ENCODE data around the gene SLC43A2. TPM values are rescaled to one million over a fixed set of nuclear protein-coding genes. Genes with fewer than 3 reads are reported as not detected.
A peak's percentile ranks its signal among the peaks of the same experiment; 100 is the strongest.

SLC43A2 gene
- total and polyA plus RNA-seq, 2 of the 13 experiments (the other 11 are each of a cell fraction or from before 2014, with no cell fraction given), result 7.3 to 20.0 TPM

DNA sequence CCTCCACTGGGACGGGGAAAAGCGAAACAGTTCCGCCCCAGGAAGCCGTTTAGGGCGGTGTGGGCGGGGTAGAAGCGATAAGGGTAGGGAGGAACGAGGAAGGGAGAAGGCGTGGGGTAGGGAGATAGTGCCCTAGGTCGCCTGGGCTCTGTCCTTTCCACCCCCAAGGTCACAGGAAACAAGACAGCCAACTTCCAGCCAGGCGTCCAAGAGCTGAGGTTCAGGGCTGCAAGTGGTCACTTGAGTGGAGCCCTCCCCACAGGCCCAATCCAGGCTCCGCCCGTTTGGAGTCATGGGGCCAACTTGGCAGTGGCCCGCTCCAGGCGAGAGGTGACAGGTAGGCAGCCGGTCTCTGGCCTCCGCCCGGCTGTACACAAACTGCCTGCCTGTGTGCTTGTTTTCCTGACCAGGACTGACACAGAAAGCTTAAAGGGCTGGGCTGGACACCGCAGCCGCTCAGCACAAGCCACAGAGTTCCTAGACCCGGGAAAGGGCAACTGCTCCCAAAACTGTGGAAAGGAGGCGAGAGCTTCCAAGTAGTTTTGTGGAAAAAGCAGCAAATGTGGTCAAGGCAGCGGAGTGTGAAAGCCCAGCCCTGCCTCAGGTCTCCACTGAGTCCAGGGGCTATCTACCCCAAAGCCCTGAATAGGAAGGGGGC is 21.3 kb upstream of the SLC43A2 start, which contains the start of gene RILP (continued):
- TF ChIP-seq, protein P1, sequence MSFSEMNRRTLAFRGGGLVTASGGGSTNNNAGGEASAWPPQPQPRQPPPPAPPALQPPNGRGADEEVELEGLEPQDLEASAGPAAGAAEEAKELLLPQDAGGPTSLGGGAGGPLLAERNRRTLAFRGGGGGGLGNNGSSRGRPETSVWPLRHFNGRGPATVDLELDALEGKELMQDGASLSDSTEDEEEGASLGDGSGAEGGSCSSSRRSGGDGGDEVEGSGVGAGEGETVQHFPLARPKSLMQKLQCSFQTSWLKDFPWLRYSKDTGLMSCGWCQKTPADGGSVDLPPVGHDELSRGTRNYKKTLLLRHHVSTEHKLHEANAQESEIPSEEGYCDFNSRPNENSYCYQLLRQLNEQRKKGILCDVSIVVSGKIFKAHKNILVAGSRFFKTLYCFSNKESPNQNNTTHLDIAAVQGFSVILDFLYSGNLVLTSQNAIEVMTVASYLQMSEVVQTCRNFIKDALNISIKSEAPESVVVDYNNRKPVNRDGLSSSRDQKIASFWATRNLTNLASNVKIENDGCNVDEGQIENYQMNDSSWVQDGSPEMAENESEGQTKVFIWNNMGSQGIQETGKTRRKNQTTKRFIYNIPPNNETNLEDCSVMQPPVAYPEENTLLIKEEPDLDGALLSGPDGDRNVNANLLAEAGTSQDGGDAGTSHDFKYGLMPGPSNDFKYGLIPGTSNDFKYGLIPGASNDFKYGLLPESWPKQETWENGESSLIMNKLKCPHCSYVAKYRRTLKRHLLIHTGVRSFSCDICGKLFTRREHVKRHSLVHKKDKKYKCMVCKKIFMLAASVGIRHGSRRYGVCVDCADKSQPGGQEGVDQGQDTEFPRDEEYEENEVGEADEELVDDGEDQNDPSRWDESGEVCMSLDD (CRISPR knock-in tag; IDR thresholded peaks at IDR 0.05; ENCODE audit: borderline replicate concordance), result no peak
- TF ChIP-seq KLF11 (CRISPR knock-in tag; IDR thresholded peaks at IDR 0.05), result no peak; the same call in 1 of the 2 replicates
- TF ChIP-seq ZBTB3 (CRISPR knock-in tag; IDR thresholded peaks at IDR 0.05; ENCODE audit: borderline replicate concordance, low read depth), result no peak
- TF ChIP-seq KLF6 (CRISPR knock-in tag; IDR thresholded peaks at IDR 0.05), result no peak
- TF ChIP-seq, protein P2, sequence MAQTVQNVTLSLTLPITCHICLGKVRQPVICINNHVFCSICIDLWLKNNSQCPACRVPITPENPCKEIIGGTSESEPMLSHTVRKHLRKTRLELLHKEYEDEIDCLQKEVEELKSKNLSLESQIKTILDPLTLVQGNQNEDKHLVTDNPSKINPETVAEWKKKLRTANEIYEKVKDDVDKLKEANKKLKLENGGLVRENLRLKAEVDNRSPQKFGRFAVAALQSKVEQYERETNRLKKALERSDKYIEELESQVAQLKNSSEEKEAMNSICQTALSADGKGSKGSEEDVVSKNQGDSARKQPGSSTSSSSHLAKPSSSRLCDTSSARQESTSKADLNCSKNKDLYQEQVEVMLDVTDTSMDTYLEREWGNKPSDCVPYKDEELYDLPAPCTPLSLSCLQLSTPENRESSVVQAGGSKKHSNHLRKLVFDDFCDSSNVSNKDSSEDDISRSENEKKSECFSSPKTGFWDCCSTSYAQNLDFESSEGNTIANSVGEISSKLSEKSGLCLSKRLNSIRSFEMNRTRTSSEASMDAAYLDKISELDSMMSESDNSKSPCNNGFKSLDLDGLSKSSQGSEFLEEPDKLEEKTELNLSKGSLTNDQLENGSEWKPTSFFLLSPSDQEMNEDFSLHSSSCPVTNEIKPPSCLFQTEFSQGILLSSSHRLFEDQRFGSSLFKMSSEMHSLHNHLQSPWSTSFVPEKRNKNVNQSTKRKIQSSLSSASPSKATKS (CRISPR knock-in tag; IDR thresholded peaks at IDR 0.05), result no peak
- TF ChIP-seq ZFP36L1 (CRISPR knock-in tag; IDR thresholded peaks at IDR 0.05), result no peak
- TF ChIP-seq, protein P3, sequence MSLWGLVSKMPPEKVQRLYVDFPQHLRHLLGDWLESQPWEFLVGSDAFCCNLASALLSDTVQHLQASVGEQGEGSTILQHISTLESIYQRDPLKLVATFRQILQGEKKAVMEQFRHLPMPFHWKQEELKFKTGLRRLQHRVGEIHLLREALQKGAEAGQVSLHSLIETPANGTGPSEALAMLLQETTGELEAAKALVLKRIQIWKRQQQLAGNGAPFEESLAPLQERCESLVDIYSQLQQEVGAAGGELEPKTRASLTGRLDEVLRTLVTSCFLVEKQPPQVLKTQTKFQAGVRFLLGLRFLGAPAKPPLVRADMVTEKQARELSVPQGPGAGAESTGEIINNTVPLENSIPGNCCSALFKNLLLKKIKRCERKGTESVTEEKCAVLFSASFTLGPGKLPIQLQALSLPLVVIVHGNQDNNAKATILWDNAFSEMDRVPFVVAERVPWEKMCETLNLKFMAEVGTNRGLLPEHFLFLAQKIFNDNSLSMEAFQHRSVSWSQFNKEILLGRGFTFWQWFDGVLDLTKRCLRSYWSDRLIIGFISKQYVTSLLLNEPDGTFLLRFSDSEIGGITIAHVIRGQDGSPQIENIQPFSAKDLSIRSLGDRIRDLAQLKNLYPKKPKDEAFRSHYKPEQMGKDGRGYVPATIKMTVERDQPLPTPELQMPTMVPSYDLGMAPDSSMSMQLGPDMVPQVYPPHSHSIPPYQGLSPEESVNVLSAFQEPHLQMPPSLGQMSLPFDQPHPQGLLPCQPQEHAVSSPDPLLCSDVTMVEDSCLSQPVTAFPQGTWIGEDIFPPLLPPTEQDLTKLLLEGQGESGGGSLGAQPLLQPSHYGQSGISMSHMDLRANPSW (CRISPR knock-in tag; IDR thresholded peaks at IDR 0.05; ENCODE audit: borderline replicate concordance), result no peak
- no peak for TF ChIP-seq ZNF747 (CRISPR knock-in tag; IDR thresholded peaks at IDR 0.05; ENCODE audit: borderline replicate concordance)
- TF ChIP-seq KDM6A (CRISPR knock-in tag; IDR thresholded peaks at IDR 0.05; ENCODE audit: low read depth), result peak; percentile 19; the same call in 1 of the 2 replicates
- TF ChIP-seq ZBTB8A (CRISPR knock-in tag; IDR thresholded peaks at IDR 0.05; ENCODE audit: borderline replicate concordance, low read depth), result no peak
- no peak for TF ChIP-seq ISX (CRISPR knock-in tag; conservative IDR thresholded peaks at IDR 0.05)
- no peak for TF ChIP-seq TIGD3 (CRISPR knock-in tag; IDR thresholded peaks at IDR 0.05; ENCODE audit: borderline replicate concordance)
- TF ChIP-seq, protein P4, sequence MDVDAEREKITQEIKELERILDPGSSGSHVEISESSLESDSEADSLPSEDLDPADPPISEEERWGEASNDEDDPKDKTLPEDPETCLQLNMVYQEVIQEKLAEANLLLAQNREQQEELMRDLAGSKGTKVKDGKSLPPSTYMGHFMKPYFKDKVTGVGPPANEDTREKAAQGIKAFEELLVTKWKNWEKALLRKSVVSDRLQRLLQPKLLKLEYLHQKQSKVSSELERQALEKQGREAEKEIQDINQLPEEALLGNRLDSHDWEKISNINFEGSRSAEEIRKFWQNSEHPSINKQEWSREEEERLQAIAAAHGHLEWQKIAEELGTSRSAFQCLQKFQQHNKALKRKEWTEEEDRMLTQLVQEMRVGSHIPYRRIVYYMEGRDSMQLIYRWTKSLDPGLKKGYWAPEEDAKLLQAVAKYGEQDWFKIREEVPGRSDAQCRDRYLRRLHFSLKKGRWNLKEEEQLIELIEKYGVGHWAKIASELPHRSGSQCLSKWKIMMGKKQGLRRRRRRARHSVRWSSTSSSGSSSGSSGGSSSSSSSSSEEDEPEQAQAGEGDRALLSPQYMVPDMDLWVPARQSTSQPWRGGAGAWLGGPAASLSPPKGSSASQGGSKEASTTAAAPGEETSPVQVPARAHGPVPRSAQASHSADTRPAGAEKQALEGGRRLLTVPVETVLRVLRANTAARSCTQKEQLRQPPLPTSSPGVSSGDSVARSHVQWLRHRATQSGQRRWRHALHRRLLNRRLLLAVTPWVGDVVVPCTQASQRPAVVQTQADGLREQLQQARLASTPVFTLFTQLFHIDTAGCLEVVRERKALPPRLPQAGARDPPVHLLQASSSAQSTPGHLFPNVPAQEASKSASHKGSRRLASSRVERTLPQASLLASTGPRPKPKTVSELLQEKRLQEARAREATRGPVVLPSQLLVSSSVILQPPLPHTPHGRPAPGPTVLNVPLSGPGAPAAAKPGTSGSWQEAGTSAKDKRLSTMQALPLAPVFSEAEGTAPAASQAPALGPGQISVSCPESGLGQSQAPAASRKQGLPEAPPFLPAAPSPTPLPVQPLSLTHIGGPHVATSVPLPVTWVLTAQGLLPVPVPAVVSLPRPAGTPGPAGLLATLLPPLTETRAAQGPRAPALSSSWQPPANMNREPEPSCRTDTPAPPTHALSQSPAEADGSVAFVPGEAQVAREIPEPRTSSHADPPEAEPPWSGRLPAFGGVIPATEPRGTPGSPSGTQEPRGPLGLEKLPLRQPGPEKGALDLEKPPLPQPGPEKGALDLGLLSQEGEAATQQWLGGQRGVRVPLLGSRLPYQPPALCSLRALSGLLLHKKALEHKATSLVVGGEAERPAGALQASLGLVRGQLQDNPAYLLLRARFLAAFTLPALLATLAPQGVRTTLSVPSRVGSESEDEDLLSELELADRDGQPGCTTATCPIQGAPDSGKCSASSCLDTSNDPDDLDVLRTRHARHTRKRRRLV (CRISPR knock-in tag; IDR thresholded peaks at IDR 0.05), result no peak
- no peak for TF ChIP-seq ZNF12 (CRISPR knock-in tag; IDR thresholded peaks at IDR 0.05)

Measured in HepG2 (cell line).